Measurements from ENCODE around the gene CDKN2AIPNL.

DNA sequence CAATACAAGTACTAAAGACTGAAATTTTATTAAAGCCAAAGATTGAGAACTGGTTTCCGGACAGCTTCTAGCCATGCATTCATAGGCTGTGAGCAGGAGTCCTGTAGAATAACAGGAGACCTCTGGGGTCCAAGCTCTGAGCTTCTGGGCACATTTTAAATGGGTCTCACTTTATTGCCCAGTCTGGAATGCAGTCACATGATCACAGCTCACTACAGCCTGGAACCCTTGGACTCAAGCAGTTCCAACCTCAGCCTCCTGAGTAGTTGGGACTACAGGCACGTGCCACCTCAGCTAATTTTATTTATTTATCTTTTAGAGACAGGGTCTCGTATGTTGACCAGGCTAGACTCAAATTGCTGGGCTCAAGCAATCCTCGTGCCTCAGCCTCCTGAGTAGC lies 15.4 kb downstream of the CDKN2AIPNL start:
- TF ChIP-seq POLR2AphosphoS5 (IDR thresholded peaks at IDR 0.05) (no peak), POLR2A (IDR thresholded peaks at IDR 0.05) (no peak)
- TF ChIP-seq, protein P1, sequence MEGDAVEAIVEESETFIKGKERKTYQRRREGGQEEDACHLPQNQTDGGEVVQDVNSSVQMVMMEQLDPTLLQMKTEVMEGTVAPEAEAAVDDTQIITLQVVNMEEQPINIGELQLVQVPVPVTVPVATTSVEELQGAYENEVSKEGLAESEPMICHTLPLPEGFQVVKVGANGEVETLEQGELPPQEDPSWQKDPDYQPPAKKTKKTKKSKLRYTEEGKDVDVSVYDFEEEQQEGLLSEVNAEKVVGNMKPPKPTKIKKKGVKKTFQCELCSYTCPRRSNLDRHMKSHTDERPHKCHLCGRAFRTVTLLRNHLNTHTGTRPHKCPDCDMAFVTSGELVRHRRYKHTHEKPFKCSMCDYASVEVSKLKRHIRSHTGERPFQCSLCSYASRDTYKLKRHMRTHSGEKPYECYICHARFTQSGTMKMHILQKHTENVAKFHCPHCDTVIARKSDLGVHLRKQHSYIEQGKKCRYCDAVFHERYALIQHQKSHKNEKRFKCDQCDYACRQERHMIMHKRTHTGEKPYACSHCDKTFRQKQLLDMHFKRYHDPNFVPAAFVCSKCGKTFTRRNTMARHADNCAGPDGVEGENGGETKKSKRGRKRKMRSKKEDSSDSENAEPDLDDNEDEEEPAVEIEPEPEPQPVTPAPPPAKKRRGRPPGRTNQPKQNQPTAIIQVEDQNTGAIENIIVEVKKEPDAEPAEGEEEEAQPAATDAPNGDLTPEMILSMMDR (IDR thresholded peaks at IDR 0.05), result no peak
